H1 (cell line): ENCODE measurements around the gene FBXO46.

ENCODE experiments used
- CREB1 ChIP-seq: IDR thresholded peaks from 2 replicates; pipeline ENCODE4 v1.6.1; 2012; ENCODE audit warnings: inconsistent platforms
- EGR1 ChIP-seq: IDR thresholded peaks from 2 replicates; pipeline ENCODE4 v1.6.1; 2011; ENCODE audit warnings: low read depth, low read length, borderline replicate concordance
- EZH2 ChIP-seq: fragments of 200-600 bp; sonication (generic); IDR thresholded peaks from 2 replicates; pipeline ENCODE4 v1.7.1; 2012; ENCODE audit warnings: low read depth, mild to moderate bottlenecking, moderate library complexity, low read length, inconsistent platforms; ENCODE audit not compliant: severe bottlenecking
- JUND ChIP-seq: IDR thresholded peaks from 2 replicates; pipeline ENCODE4 v1.6.1; 2011; ENCODE audit warnings: mild to moderate bottlenecking, improper control_type of control experiment, low read length
- MAFK ChIP-seq: IDR thresholded peaks from 2 replicates; pipeline ENCODE4 v1.6.1; 2012; ENCODE audit warnings: low read depth, mild to moderate bottlenecking, improper control_type of control experiment, low read length
- POLR2A ChIP-seq, 2 experiments: IDR thresholded peaks; 1 replicate in 1 of 2; 2 replicates in 1 of 2; pipeline ENCODE4 v1.6.1; 2011; ENCODE audit warnings: low read depth in 2 of 2, low read length in 2 of 2, mild to moderate bottlenecking in 2 of 2; ENCODE audit errors: control extremely low read depth in 1 of 2
- POLR2AphosphoS5 ChIP-seq: IDR thresholded peaks from 2 replicates; pipeline ENCODE4 v1.6.1; 2011; ENCODE audit warnings: low read depth, low read length
- RNF2 ChIP-seq: fragments of 200-900, 300-1000 bp; sonication (generic); IDR thresholded peaks from 2 replicates; pipeline ENCODE4 v1.7.1; 2016; ENCODE audit warnings: borderline replicate concordance, low read depth, mild to moderate bottlenecking, antibody characterized with exemption, low read length; ENCODE audit not compliant: poor library complexity, severe bottlenecking; ENCODE audit errors: missing control alignments
- TCF12 ChIP-seq: IDR thresholded peaks from 2 replicates; pipeline ENCODE4 v1.6.1; 2011; ENCODE audit warnings: low read depth, mild to moderate bottlenecking, low read length
- TF ChIP-seq, protein P1 (sequence below): IDR thresholded peaks from 2 replicates; pipeline ENCODE4 v1.6.1; 2012; ENCODE audit warnings: inconsistent platforms
- TF ChIP-seq, protein P2 (sequence below), 3 experiments: IDR thresholded peaks; 1 replicate in 2 of 3; 2 replicates in 1 of 3; pipeline versions ENCODE4 v1.5.1 to v1.6.1; 2011; ENCODE audit warnings: low read length in 3 of 3, mild to moderate bottlenecking in 3 of 3, inconsistent platforms in 2 of 3, low read depth in 1 of 3, moderate library complexity in 1 of 3; ENCODE audit not compliant: insufficient read depth in 1 of 3; ENCODE audit errors: control extremely low read depth in 1 of 3

- TF ChIP-seq EZH2, result no peak
- peak; percentile 54 for TF ChIP-seq POLR2AphosphoS5
- TF ChIP-seq, protein P1, sequence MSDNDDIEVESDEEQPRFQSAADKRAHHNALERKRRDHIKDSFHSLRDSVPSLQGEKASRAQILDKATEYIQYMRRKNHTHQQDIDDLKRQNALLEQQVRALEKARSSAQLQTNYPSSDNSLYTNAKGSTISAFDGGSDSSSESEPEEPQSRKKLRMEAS, result no peak
- TF ChIP-seq JUND, result no peak
- TF ChIP-seq TCF12, result no peak
- no peak for TF ChIP-seq POLR2A (IDR thresholded peaks at IDR 0.05; ENCODE audit: control extremely low read depth in 1 of 2, low read depth in 2 of 2, low read length in 2 of 2)
- no peak for TF ChIP-seq EGR1
- TF ChIP-seq RNF2, result no peak
- TF ChIP-seq, protein P2, sequence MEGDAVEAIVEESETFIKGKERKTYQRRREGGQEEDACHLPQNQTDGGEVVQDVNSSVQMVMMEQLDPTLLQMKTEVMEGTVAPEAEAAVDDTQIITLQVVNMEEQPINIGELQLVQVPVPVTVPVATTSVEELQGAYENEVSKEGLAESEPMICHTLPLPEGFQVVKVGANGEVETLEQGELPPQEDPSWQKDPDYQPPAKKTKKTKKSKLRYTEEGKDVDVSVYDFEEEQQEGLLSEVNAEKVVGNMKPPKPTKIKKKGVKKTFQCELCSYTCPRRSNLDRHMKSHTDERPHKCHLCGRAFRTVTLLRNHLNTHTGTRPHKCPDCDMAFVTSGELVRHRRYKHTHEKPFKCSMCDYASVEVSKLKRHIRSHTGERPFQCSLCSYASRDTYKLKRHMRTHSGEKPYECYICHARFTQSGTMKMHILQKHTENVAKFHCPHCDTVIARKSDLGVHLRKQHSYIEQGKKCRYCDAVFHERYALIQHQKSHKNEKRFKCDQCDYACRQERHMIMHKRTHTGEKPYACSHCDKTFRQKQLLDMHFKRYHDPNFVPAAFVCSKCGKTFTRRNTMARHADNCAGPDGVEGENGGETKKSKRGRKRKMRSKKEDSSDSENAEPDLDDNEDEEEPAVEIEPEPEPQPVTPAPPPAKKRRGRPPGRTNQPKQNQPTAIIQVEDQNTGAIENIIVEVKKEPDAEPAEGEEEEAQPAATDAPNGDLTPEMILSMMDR (IDR thresholded peaks at IDR 0.05; ENCODE audit: control extremely low read depth in 1 of 3, insufficient read depth in 1 of 3, low read depth in 1 of 3, low read length in 3 of 3), result no peak
- TF ChIP-seq CREB1, result no peak
- no peak for TF ChIP-seq MAFK
These were observed 39.1 kb upstream of the FBXO46 start for GRCh38 chr19:45769821-45770191.
